Neuronal stem cell (in vitro differentiated cells): ENCODE measurements around the gene HTR6.

ENCODE experiments used
- DNase-seq: peaks from one replicate; pipeline ENCODE4 v3.0.0-alpha.2; 2013; ENCODE audit warnings: low spot score
- H2AFZ ChIP-seq: one replicate; pipeline ENCODE4 v1.6.1; 2013; ENCODE audit warnings: mild to moderate bottlenecking, low read length, inconsistent platforms
- H2AK5ac ChIP-seq: 2 replicates; pipeline ENCODE4 v1.6.1; 2013; ENCODE audit warnings: low read depth, mild to moderate bottlenecking, inconsistent platforms, low read length, moderate library complexity, mixed read lengths
- H2BK120ac ChIP-seq: 2 replicates; pipeline ENCODE4 v1.6.1; 2013; ENCODE audit warnings: low read depth, mild to moderate bottlenecking, inconsistent platforms, low read length, moderate library complexity, mixed read lengths
- H2BK12ac ChIP-seq: one replicate; pipeline ENCODE4 v1.6.1; 2013; ENCODE audit warnings: low read length, inconsistent platforms
- H2BK15ac ChIP-seq: 2 replicates; pipeline ENCODE4 v1.6.1; 2013; ENCODE audit warnings: mild to moderate bottlenecking, low read length, inconsistent platforms, mixed read lengths
- H2BK5ac ChIP-seq: one replicate; pipeline ENCODE4 v1.6.1; 2013; ENCODE audit warnings: inconsistent platforms, mild to moderate bottlenecking, low read length, moderate library complexity
- H3K14ac ChIP-seq: one replicate; pipeline ENCODE4 v1.6.1; 2013; ENCODE audit warnings: low read length, inconsistent platforms
- H3K18ac ChIP-seq: 2 replicates; pipeline ENCODE4 v1.6.1; 2013; ENCODE audit warnings: low read length, inconsistent platforms
- H3K23ac ChIP-seq: 2 replicates; pipeline ENCODE4 v1.6.1; 2013; ENCODE audit warnings: low read depth, mild to moderate bottlenecking, mixed read lengths, low read length, inconsistent platforms; ENCODE audit not compliant: poor library complexity
- H3K27ac ChIP-seq: replicated peaks from 3 replicates; pipeline ENCODE4 v1.5.1; 2013; ENCODE audit warnings: low read length, inconsistent platforms
- H3K27me3 ChIP-seq, 3 experiments: 2 replicates each; pipeline ENCODE4 v1.6.1; 2013; ENCODE audit warnings: low read length in 3 of 3, mild to moderate bottlenecking in 2 of 3, inconsistent platforms in 1 of 3, low read depth in 1 of 3, mixed read lengths in 1 of 3, moderate library complexity in 1 of 3; ENCODE audit not compliant: control insufficient read depth in 3 of 3, insufficient read depth in 3 of 3
- H3K36me3 ChIP-seq, 2 donors: replicated peaks in 1 of 2; 2 replicates each; pipeline ENCODE4 v1.6.1; 2013; ENCODE audit warnings: low read length in 2 of 2; ENCODE audit not compliant: control insufficient read depth in 2 of 2, insufficient read depth in 2 of 2
- H3K4ac ChIP-seq: 2 replicates; pipeline ENCODE4 v1.6.1; 2013; ENCODE audit warnings: inconsistent platforms, mild to moderate bottlenecking, low read length, moderate library complexity
- H3K4me1 ChIP-seq, 2 donors: 1 replicate in 1 of 2; 2 replicates in 1 of 2; pipeline ENCODE4 v1.6.1; 2013; ENCODE audit warnings: low read length in 2 of 2, low read depth in 1 of 2; ENCODE audit not compliant: control insufficient read depth in 2 of 2, insufficient read depth in 1 of 2
- H3K4me2 ChIP-seq: one replicate; pipeline ENCODE4 v1.6.1; 2013; ENCODE audit warnings: mild to moderate bottlenecking, low read length, inconsistent platforms; ENCODE audit not compliant: insufficient read depth, poor library complexity, severe bottlenecking
- H3K4me3 ChIP-seq, 2 donors: 2 replicates each; pipeline ENCODE4 v1.5.1; 2013; ENCODE audit warnings: low read length in 2 of 2, mild to moderate bottlenecking in 2 of 2, inconsistent platforms in 1 of 2, moderate library complexity in 1 of 2
- H3K79me1 ChIP-seq: one replicate; pipeline ENCODE4 v1.6.1; 2013; ENCODE audit warnings: low read depth, mild to moderate bottlenecking, inconsistent platforms, low read length, moderate library complexity
- H3K9ac ChIP-seq: one replicate; pipeline ENCODE4 v1.6.1; 2013; ENCODE audit warnings: mild to moderate bottlenecking, low read depth, low read length, inconsistent platforms; ENCODE audit not compliant: poor library complexity
- H3K9me3 ChIP-seq, 2 donors: replicated peaks in 1 of 2; 2 replicates each; pipeline versions ENCODE3 to v1.6.1; 2013; ENCODE audit warnings: low read length in 2 of 2, mild to moderate bottlenecking in 2 of 2, inconsistent platforms in 1 of 2, low read depth in 1 of 2, mixed read lengths in 1 of 2, moderate library complexity in 1 of 2; ENCODE audit not compliant: control insufficient read depth in 2 of 2, insufficient read depth in 1 of 2
- H4K8ac ChIP-seq: one replicate; pipeline ENCODE4 v1.6.1; 2013; ENCODE audit warnings: low read depth, mild to moderate bottlenecking, inconsistent platforms, low read length, moderate library complexity
- H4K91ac ChIP-seq: one replicate; pipeline ENCODE4 v1.6.1; 2013; ENCODE audit warnings: low read length, low read depth, mild to moderate bottlenecking, inconsistent platforms; ENCODE audit not compliant: poor library complexity
- WGBS, 2 donors: extraction: QIAGEN DNeasy Blood & Tissue Kit; methylation state at CpG; one replicate each; pipeline ENCODE4 v1.1.7; 2013; ENCODE audit warnings: missing lambda C conversion rate in 2 of 2, mixed read lengths in 1 of 2; ENCODE audit not compliant: insufficient read length in 2 of 2, insufficient replicate concordance in 1 of 2; ENCODE audit errors: extremely low coverage in 2 of 2; 5-methylcytosine and 5-hydroxymethylcytosine counted together

The HTR6 gene

DNA sequence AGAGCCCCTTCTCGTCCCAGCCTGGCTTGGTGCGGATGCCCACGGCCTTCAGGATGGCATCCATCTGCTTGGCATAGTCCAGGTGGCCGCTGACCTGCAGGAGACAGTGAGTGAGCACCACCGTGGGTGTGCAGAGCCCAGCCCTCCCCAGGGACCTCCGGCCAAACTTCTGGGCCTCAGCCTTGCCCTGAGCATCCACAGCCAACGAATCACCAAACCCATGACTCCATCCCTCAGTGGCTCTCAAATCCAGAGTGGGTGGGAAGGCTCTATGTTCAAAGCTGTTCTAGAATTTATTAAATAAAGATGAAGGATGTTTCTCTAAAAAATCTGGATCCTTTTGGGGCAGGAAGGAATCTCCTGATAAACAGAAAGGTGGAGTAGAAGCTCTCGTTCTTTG is 18.7 kb downstream of the HTR6 start:
- Histone ChIP-seq H3K27me3 (peaks cover 0 to 6% (median 0%) of the 10 kb centered on the region in 3 experiments), H2AFZ (no peak overlapping the region), H4K91ac (no peak overlapping the region), H3K36me3 (no peaks in the 10 kb centered on the region), H2BK12ac (no peak overlapping the region), H3K4me2 (no peak overlapping the region), H3K14ac (peak overlapping the region; percentile 32), H2BK120ac (no peak overlapping the region), H3K4ac (no peak overlapping the region), H2AK5ac (no peak overlapping the region), H3K27ac (no peak overlapping the region), H2BK5ac (peak overlapping the region; percentile 32), H3K4me3 (no peak overlapping the region), H3K18ac (peak overlapping the region; percentile 25), H3K9me3 (peaks cover 0 to 4% of the 10 kb centered on the region in 2 donors), H2BK15ac (no peak overlapping the region), H3K79me1 (peaks cover under 1% of the 10 kb centered on the region), H3K4me1 (no peaks in the 10 kb centered on the region), H4K8ac (no peak overlapping the region), H3K23ac (peak overlapping the region; percentile 81), H3K9ac (no peak overlapping the region)
- no CpG with 5 or more reads among the region's 8 CpGs for WGBS, 2 donors
- no peak for DNase-seq

DNA sequence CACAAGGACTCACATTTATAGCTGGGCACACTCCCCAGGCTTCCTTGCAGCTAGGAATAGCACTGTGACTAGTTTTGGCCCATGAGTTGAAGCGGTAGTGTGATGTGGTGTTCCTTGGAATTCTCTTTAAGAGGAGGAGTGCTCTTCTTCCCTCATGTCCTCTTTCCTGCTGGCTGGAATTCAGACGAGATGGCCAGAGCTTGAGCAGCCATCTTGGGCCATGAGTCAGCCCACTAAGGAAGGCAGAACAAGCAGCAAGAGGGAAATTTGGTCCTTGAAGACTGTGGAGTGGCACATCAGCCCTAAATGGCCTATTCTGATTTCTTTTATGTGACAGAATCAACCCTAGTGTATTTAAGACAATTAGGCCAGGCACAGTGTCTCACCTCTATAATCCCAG is 20.0 kb downstream of the HTR6 start:
- no peak overlapping the region for H3K4ac ChIP-seq
- H3K9me3 ChIP-seq: peaks cover 0 to 4% of the 10 kb centered on the region in 2 donors
- no CpG with 5 or more reads among the region's 2 CpGs for WGBS, 2 donors
- no peak overlapping the region for H2BK12ac ChIP-seq
- no peak overlapping the region for H2BK120ac ChIP-seq
- no peak overlapping the region for H3K18ac ChIP-seq
- no peak overlapping the region for H2AK5ac ChIP-seq
- H3K9ac ChIP-seq: no peak overlapping the region
- H3K23ac ChIP-seq: no peak overlapping the region
- no peak overlapping the region for H4K8ac ChIP-seq
- H3K79me1 ChIP-seq: peaks cover 3% of the 10 kb centered on the region
- H3K4me1 ChIP-seq: peaks cover 0 to 2% of the 10 kb centered on the region in 2 donors
- no peak overlapping the region for H3K4me2 ChIP-seq
- no peak overlapping the region for H2BK15ac ChIP-seq
- H3K27me3 ChIP-seq: peaks cover 0 to 2% (median 0%) of the 10 kb centered on the region in 3 experiments
- no peak overlapping the region for H3K27ac ChIP-seq
- H2BK5ac ChIP-seq: no peak overlapping the region
- H2AFZ ChIP-seq: no peak overlapping the region
- H3K14ac ChIP-seq: no peak overlapping the region
- no peak overlapping the region for H4K91ac ChIP-seq
- no peaks in the 10 kb centered on the region for H3K36me3 ChIP-seq
- H3K4me3 ChIP-seq: no peak overlapping the region
- no peak for DNase-seq

DNA sequence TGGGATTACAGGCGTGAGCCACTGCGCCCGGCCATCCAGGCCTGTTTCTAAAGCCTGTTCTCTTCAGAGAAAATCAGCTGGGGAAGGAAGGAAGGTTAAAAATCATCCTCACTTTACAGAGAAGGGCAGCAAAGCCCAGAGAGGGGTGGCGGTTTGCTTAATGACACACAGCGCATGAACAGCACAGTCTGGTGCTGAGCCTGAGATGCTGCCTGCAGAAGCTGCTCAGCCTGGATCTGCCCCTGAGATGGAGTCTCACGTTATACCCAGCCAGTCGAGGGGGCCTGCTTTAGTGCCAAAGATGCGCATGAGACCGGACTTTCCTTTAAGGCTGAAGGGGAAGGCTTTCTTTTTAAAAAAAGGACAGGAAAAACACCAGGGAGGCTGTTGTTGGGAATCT is 21.3 kb downstream of the HTR6 start:
- no peak for DNase-seq
- Histone ChIP-seq H2BK15ac (peak overlapping the region; percentile 79), H3K27me3 (peaks cover 0 to 6% (median 0%) of the 10 kb centered on the region in 3 experiments), H3K79me1 (peaks cover 3% of the 10 kb centered on the region), H4K8ac (no peak overlapping the region), H2AK5ac (no peak overlapping the region), H3K4me2 (no peak overlapping the region), H3K18ac (no peak overlapping the region), H3K14ac (no peak overlapping the region), H2AFZ (no peak overlapping the region), H3K27ac (no peak overlapping the region), H2BK12ac (no peak overlapping the region), H3K9me3 (peaks cover 0 to 4% of the 10 kb centered on the region in 2 donors), H3K4me1 (peaks cover 0 to 2% of the 10 kb centered on the region in 2 donors), H2BK120ac (no peak overlapping the region), H3K4me3 (no peak overlapping the region), H3K23ac (no peak overlapping the region), H3K36me3 (no peaks in the 10 kb centered on the region), H2BK5ac (no peak overlapping the region), H3K4ac (no peak overlapping the region), H3K9ac (no peak overlapping the region), H4K91ac (no peak overlapping the region)
- WGBS, 2 donors: no CpG with 5 or more reads among the region's 9 CpGs

GRCh38 chr1:19687414-19687813 is 22.7 kb downstream of the HTR6 start:
- Histone ChIP-seq H2BK120ac (no peak overlapping the region), H3K79me1 (peaks cover 3% of the 10 kb centered on the region), H3K36me3 (no peaks in the 10 kb centered on the region), H2BK15ac (no peak overlapping the region), H2BK12ac (no peak overlapping the region), H4K8ac (no peak overlapping the region), H3K27ac (no peak overlapping the region), H3K23ac (no peak overlapping the region), H2AFZ (no peak overlapping the region), H3K4me1 (peaks cover 0 to 2% of the 10 kb centered on the region in 2 donors), H3K18ac (no peak overlapping the region), H3K4ac (no peak overlapping the region), H3K27me3 (peaks cover 0 to 6% (median 0%) of the 10 kb centered on the region in 3 experiments), H4K91ac (no peak overlapping the region), H3K4me3 (no peak overlapping the region), H2AK5ac (no peak overlapping the region), H2BK5ac (no peak overlapping the region), H3K14ac (no peak overlapping the region), H3K9me3 (peaks cover 0 to 4% of the 10 kb centered on the region in 2 donors), H3K4me2 (no peak overlapping the region), H3K9ac (no peak overlapping the region)
- no CpG with 5 or more reads among the region's 1 CpG for WGBS, 2 donors
- DNase-seq: no peak
